PC-9 (cell line): ENCODE measurements around the gene TMEM163.

ENCODE experiments used
- CTCF ChIP-seq: fragments of 200-600 bp; sonication (generic); conservative IDR thresholded peaks from 2 replicates; pipeline ENCODE4 v1.6.1; 2017; ENCODE audit warnings: mixed run types, antibody characterized with exemption, mild to moderate bottlenecking, moderate library complexity
- EZH2 ChIP-seq: fragments of 200-600 bp; sonication (generic); IDR thresholded peaks from 2 replicates; pipeline ENCODE4 v1.8.0; 2017; ENCODE audit warnings: antibody characterized with exemption, low read depth

GRCh38 chr2:134410831-134411231 lies 308.0 kb downstream of the TMEM163 start:
- TF ChIP-seq CTCF: no peak
- TF ChIP-seq EZH2: no peak
